IPS-20b (cell line): ENCODE data around the gene PCGF3.
"Not testable (repeated sequence)": the region's sequence is repeated elsewhere in the genome, so short reads cannot be mapped to it uniquely, and the experiment has no call there.

Source experiments
- H3K27ac ChIP-seq: one replicate; pipeline ENCODE4 v1.5.1; 2013; ENCODE audit warnings: low read length
- H3K27me3 ChIP-seq: 2 replicates; pipeline ENCODE4 v1.6.1; 2013; ENCODE audit warnings: mild to moderate bottlenecking, low read length, inconsistent platforms; ENCODE audit not compliant: insufficient read depth
- H3K36me3 ChIP-seq: 2 replicates; pipeline ENCODE4 v1.6.1; 2013; ENCODE audit warnings: low read depth, mild to moderate bottlenecking, inconsistent platforms, low read length, moderate library complexity; ENCODE audit not compliant: insufficient read depth
- H3K4me1 ChIP-seq: 2 replicates; pipeline ENCODE4 v1.6.1; 2013; ENCODE audit warnings: mild to moderate bottlenecking, control low read depth, inconsistent platforms, low read length, moderate library complexity; ENCODE audit not compliant: insufficient read depth
- H3K4me3 ChIP-seq: 2 replicates; pipeline ENCODE4 v1.5.1; 2013; ENCODE audit warnings: mild to moderate bottlenecking, low read length, inconsistent platforms
- H3K9ac ChIP-seq: 2 replicates; pipeline ENCODE4 v1.6.1; 2013; ENCODE audit warnings: low read depth, mild to moderate bottlenecking, inconsistent platforms, low read length, moderate library complexity
- H3K9me3 ChIP-seq: 2 replicates; pipeline ENCODE4 v1.6.1; 2013; ENCODE audit warnings: mild to moderate bottlenecking, low read depth, low read length, inconsistent platforms; ENCODE audit not compliant: insufficient read depth

The PCGF3 gene

DNA sequence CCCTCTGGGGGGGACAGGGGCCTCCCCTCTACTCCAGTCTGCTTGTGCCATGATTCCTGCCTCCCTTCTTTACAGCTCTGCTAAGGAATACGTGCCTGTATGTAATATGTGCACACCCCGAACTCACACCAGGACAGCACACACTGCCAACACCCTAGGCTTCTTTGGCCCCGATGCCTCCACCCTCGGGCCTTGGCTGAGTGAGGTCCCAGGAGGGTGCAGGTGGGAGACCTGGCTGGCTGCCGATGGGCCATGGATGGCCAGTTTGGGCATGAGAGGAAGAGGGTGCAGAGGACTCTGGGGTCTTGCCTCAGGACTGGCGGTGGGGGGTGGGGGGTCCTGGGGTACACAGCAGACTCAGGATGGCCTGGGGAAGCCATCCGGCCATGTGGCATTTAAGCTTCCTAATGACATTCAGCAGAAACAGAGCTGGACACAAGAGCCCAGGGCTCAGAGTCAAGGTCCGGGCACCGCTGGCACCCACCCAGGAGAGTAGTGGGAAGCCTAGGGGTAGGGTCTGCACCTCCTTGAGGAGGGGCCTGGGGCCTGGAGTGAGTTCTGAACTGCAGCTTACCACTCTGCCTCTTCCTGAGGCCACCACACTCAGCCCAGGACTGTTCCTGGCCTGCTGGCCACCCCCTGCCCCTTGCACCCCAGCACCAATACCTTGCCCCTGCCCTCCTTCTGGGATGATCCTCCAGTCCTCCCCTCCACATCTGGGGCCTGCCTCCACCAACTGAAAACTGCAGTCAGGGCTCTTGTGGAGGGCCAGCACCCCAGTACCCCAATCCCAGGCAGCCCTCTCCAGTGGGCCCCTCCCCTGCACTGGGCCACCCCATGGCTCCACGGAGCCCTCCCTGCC, 2.1 kb upstream of the PCGF3 start:
- no peak overlapping the region for H3K9ac ChIP-seq
- no peaks in the 10 kb centered on the region for H3K4me1 ChIP-seq
- no peak overlapping the region for H3K27ac ChIP-seq
- peaks cover 16% of the 10 kb centered on the region for H3K27me3 ChIP-seq
- no peaks in the 10 kb centered on the region for H3K9me3 ChIP-seq
- no peak overlapping the region for H3K4me3 ChIP-seq
- H3K36me3 ChIP-seq = peaks cover 5% of the 10 kb centered on the region; the same call in 1 of the 2 replicates

DNA sequence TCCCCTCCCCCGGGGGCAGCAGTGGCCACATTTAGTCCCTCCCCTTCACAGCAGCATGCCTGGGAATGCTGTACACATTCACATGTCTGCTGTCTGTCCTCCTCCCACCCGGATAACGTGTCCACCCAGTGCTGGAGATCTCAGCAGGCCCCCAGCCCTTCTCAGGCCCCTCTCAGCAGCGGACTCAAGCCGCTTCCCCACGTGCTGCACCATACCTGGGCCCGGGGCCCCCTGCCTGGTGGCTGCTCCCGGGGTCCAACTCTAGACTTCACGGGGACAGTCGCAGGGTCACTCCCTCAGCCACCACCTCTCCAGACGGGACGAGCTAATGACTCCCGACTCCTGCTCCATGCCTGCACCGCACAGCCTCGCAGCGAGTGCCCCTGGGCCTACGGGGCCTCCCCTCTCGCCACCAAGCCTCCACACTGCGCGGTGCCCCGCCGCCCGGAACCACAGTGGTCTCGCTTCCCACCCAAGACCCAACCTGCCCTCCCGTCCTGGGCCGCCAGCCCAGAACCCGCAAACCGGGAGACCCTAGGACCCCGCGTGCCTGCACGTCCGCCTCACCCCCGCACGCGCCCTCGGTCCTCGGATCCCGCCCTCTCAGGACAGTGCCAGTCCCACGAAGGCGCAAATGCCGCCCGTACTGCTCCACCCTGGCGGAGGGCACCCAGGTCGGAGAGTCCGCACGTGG, 1.3 kb upstream of the PCGF3 start:
- H3K4me3 ChIP-seq = no peak overlapping the region
- no peaks in the 10 kb centered on the region for H3K4me1 ChIP-seq
- peaks cover 16% of the 10 kb centered on the region for H3K27me3 ChIP-seq
- H3K27ac ChIP-seq = no peak overlapping the region
- H3K9me3 ChIP-seq = no peaks in the 10 kb centered on the region
- no peak overlapping the region for H3K9ac ChIP-seq
- peaks cover 11% of the 10 kb centered on the region; the same call in 1 of the 2 replicates for H3K36me3 ChIP-seq

DNA sequence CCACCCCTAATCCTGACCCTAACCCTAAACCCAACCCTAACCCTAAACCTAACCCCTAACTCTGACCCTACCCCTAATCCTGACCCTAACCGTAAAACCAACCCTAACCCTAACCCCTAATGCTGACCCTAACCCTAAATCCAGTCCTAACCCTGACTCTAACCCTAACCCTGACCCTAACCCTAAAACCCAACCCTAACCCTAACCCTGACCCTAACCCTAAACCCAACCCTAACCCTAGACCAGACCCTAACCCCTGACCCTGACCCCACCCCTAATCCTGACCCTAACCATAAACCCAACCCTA, 708 bp upstream of the PCGF3 start:
- no peaks in the 10 kb centered on the region for H3K9me3 ChIP-seq
- no peaks in the 10 kb centered on the region for H3K4me1 ChIP-seq
- H3K27ac ChIP-seq = no peak overlapping the region
- H3K4me3 ChIP-seq = peak overlapping the region; percentile 65; the same call in 1 of the 2 replicates
- peaks cover 16% of the 10 kb centered on the region for H3K27me3 ChIP-seq
- no peak overlapping the region for H3K9ac ChIP-seq
- peaks cover 17% of the 10 kb centered on the region; the same call in 1 of the 2 replicates for H3K36me3 ChIP-seq

DNA sequence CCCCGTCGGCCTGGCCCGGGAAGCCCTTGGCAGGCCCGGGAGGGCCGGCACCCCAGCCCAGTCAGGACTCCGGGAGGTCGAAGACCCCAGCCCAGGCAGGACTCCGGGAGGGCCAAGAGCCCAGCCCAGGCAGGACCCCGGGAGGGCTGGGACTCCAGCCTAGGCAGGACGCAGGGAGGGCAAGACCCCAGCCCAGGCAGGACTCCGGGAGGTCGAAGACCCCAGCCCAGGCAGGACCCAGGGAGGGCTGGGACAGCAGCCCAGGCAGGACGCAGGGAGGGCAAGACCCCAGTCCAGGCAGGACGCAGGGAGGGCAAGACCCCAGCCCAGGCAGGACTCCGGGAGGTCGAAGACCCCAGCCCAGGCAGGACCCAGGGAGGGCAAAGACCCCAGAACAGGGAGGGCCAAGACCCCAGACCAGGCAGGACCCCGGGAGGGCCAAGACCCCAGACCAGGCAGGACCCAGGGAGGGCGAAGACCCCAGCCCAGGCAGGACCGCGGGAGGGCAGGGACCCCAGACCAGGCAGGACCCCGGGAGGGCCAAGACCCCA, 526 bp downstream of the PCGF3 start:
- Histone ChIP-seq H3K27me3 (peaks cover 12% of the 10 kb centered on the region), H3K36me3 (peaks cover 26% of the 10 kb centered on the region; the same call in 1 of the 2 replicates), H3K9ac (peak overlapping the region; percentile 99), H3K4me3 (peak overlapping the region; percentile 90), H3K27ac (peak overlapping the region; percentile 71)
- H3K4me1 ChIP-seq, H3K9me3 ChIP-seq: not testable (repeated sequence)

DNA sequence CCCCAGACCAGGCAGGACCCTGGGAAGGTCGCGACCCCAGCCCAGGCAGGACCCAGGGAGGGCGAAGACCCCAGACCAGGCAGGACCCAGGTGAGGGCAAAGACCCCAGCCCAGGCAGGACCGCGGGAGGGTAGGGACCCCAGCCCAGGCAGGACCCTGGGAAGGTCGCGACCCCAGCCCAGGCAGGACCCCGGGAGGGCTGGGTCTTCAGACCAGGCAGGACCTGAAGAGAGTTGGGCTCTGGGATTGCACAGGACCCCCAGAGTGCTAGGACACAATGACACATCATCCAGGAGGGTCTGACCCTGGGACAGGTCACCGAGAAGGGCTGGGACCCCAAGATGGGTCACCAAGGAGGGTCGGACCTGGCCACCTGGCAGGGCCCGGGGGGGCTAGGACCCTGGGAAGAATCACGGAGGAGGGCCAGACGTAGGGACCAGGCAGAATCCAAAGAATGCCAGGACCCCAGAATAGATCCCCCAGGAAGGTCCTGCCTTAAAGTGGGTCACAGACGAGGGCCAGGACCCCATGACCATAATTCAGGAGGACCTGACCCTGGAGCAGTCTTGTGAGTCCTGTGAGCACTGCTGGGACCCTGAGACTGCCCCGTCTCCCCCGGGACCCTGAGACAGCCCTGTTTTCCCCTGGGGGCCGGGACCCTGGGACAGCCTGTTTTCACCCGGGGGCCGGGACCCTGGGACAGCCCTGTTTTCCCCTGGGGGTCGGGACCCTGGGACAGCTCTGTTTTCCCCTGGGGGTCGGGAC, 1.4 kb downstream of the PCGF3 start:
- peak overlapping the region; percentile 47; the same call in 1 of the 2 replicates for H3K9ac ChIP-seq
- H3K4me3 ChIP-seq = peak overlapping the region; percentile 56
- no peaks in the 10 kb centered on the region for H3K9me3 ChIP-seq
- H3K4me1 ChIP-seq = no peaks in the 10 kb centered on the region
- peaks cover 12% of the 10 kb centered on the region for H3K27me3 ChIP-seq
- peaks cover 26% of the 10 kb centered on the region; the same call in 1 of the 2 replicates for H3K36me3 ChIP-seq
- H3K27ac ChIP-seq = no peak overlapping the region

DNA sequence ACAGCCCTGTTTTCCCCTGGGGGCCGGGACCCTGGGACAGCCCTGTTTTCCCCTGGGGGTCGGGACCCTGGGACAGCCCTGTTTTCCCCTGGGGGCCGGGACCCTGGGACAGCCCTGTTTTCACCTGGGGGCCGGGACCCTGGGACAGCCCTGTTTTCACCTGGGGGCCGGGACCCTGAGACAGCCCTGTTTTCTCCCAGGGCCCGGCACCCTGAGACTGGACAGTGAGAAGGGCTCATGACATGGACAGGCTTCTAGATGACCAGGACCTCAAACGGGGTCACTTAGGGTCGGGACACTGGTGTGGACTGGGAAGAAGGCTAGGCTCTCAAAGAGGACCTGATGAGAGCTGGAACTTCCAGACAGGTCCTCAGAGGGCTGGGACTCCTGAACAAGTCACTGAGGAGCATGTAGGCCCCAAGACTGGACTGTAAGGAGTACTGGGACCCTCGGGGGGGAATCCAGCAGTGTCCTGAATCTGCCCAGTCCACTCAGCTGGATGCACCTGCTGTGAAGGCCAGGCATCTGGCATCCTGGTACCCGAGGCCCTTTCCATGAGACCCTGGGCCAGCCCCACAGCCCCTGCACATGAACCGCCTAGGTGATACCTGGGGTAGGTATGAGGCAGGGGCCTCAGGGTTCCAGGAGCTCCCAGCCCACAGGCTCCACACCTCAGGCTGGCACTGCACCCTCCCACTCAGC, 2.4 kb downstream of the PCGF3 start:
- Histone ChIP-seq H3K9ac (no peak overlapping the region), H3K36me3 (peaks cover 26% of the 10 kb centered on the region; the same call in 1 of the 2 replicates), H3K4me1 (no peaks in the 10 kb centered on the region), H3K27ac (no peak overlapping the region), H3K9me3 (no peaks in the 10 kb centered on the region), H3K4me3 (no peak overlapping the region), H3K27me3 (peaks cover 12% of the 10 kb centered on the region)

DNA sequence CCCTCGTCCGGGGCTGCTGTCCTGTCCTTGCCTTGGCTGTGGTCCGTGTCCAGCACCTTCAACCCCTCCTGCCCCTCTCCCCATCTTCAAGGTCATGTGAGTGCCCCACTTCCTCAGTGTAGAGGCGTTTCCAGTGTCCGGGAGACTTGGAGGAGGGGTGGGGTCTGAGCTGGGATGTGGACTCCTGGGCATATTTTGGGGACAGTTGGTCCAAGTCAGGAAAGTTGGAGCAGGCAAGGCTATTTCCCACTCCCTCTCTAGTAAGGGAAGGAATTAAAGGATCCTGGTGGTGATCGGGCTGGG, 3.0 kb downstream of the PCGF3 start:
- Histone ChIP-seq H3K27me3 (peaks cover 12% of the 10 kb centered on the region), H3K4me1 (no peaks in the 10 kb centered on the region), H3K36me3 (peaks cover 26% of the 10 kb centered on the region; the same call in 1 of the 2 replicates), H3K9me3 (no peaks in the 10 kb centered on the region), H3K9ac (no peak overlapping the region), H3K27ac (no peak overlapping the region), H3K4me3 (no peak overlapping the region)

DNA sequence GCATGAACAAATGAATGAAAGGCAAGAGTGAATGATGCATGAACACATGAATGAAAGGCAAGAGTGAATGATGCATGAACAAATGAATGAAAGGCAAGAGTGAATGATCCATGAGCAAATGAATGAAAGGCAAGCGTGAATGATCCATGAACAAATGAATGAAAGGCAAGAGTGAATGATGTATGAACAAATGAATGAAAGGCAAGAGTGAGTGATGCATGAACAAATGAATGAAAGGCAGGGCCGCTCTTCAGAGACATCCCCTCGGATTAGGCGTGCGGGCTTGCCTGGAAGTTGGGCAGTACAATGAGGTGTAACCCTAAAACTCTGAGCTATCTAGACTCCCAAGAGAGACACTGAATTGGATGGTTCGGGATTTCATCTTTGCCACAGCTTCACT, 3.7 kb downstream of the PCGF3 start:
- Histone ChIP-seq H3K4me3 (no peak overlapping the region), H3K4me1 (no peaks in the 10 kb centered on the region), H3K27me3 (peaks cover 10% of the 10 kb centered on the region), H3K9ac (no peak overlapping the region), H3K9me3 (no peaks in the 10 kb centered on the region), H3K36me3 (peaks cover 26% of the 10 kb centered on the region; the same call in 1 of the 2 replicates), H3K27ac (no peak overlapping the region)

DNA sequence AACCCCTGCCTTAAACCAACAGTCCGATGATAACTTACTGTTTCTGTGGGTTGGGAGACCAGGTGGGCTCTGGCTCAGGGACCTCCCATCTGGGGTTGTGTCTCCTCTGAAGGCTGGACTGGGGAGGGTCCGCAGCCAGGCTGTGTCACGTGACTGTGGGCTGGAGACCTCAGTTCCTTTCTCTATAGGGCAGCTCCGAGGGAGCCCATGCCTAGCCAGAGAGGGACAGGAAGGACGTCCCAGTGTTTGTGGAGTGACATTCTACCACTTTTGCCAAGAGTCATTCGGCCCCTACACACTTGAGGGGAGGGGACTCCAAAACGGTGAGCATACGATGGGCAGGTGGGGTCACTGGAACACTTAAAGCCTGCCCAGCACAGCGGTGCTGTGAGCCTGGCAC, 4.5 kb downstream of the PCGF3 start:
- Histone ChIP-seq H3K9ac (no peak overlapping the region), H3K27me3 (peaks cover 2% of the 10 kb centered on the region), H3K9me3 (no peaks in the 10 kb centered on the region), H3K4me1 (no peaks in the 10 kb centered on the region), H3K27ac (no peak overlapping the region), H3K36me3 (peaks cover 26% of the 10 kb centered on the region; the same call in 1 of the 2 replicates), H3K4me3 (no peak overlapping the region)

DNA sequence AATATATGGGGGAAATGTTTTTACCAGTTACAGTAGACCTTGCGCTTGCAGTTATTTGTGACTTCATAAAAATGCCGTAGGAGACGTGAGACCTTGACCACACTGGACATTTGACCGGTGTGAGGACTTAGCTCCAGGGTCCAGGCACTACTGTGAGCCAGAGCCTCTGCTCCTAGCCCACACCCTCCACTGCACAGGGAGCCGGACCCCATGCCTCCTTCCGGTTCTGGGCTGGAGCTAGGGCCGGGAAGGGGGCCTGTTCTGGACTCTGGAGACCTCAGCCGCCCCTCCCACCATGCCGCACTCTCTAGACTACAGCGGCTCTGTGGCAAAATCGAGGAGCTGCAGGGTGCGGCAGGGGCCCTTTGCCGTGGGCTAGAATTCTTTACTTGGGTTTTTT, 5.3 kb downstream of the PCGF3 start:
- no peak overlapping the region for H3K4me3 ChIP-seq

DNA sequence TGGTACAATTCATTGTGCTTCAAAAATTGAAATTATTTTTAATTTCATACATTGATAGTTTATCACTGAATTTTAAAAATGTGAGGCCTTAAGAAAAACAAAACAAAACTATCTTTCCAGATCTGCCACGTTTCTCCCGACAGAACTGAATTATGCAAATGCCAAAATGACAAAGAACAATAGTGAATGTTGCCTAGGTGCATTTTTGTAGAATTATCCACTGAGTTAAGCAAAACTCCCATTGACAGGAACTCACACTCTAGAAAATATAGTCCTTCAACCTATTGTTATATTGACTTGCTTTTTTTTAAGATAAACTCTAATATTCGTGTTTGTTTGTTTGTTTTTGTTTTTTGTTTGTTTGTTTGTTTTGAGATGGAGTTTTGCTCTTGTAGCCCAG, 6.5 kb downstream of the PCGF3 start:
- H3K9ac ChIP-seq = no peak overlapping the region
- no peaks in the 10 kb centered on the region for H3K27me3 ChIP-seq
- peaks cover 26% of the 10 kb centered on the region; the same call in 1 of the 2 replicates for H3K36me3 ChIP-seq
- H3K27ac ChIP-seq = no peak overlapping the region
- no peak overlapping the region for H3K4me3 ChIP-seq
- H3K4me1 ChIP-seq = no peaks in the 10 kb centered on the region
- H3K9me3 ChIP-seq = no peaks in the 10 kb centered on the region

More for the DNA sequence above, 5.3 kb downstream of the PCGF3 start:
- H3K27me3 ChIP-seq = no peaks in the 10 kb centered on the region
- peaks cover 26% of the 10 kb centered on the region; the same call in 1 of the 2 replicates for H3K36me3 ChIP-seq
- no peak overlapping the region for H3K9ac ChIP-seq
- H3K27ac ChIP-seq = no peak overlapping the region
- no peaks in the 10 kb centered on the region for H3K9me3 ChIP-seq
- H3K4me1 ChIP-seq = no peaks in the 10 kb centered on the region
